ENCODE data around the gene ATP12A.

Gene ATP12A

GRCh38 chr13:24716446-24716845, 36.2 kb downstream of the ATP12A start:
- H3K4me3 ChIP-seq (ENCODE audit: low read depth, low read length) = no peak overlapping the region
- in situ Hi-C loops (cut with HindIII; ENCODE audit: low sequenced_read_pairs) = no loop called here
- no peak for DNase-seq (ENCODE audit: low read depth, low spot score)
- TF ChIP-seq, protein P1, sequence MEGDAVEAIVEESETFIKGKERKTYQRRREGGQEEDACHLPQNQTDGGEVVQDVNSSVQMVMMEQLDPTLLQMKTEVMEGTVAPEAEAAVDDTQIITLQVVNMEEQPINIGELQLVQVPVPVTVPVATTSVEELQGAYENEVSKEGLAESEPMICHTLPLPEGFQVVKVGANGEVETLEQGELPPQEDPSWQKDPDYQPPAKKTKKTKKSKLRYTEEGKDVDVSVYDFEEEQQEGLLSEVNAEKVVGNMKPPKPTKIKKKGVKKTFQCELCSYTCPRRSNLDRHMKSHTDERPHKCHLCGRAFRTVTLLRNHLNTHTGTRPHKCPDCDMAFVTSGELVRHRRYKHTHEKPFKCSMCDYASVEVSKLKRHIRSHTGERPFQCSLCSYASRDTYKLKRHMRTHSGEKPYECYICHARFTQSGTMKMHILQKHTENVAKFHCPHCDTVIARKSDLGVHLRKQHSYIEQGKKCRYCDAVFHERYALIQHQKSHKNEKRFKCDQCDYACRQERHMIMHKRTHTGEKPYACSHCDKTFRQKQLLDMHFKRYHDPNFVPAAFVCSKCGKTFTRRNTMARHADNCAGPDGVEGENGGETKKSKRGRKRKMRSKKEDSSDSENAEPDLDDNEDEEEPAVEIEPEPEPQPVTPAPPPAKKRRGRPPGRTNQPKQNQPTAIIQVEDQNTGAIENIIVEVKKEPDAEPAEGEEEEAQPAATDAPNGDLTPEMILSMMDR (IDR thresholded peaks at IDR 0.05; ENCODE audit: low read depth, low read length) = no peak

DNA sequence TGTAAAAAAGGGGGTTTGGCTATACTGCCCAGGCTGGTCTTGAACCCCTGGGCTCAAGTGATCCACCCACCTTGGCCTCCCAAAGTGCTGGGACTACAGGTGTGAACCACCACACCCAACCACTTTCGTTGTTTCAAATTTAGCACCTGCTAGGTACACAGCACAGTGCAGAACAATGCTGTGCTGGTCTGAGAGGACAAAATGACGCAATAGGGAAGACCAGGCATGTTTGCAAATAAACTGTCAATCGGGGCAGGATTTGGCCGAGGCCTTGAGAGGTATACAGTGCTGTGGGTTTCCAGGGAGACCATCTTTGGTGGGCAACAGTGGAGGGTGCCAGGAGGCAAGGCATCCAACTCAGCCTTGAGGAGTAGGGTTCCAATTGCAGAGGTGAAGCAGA, 37.0 kb downstream of the ATP12A start:
- in situ Hi-C loops (cut with HindIII; ENCODE audit: low sequenced_read_pairs) = no loop called here

DNA sequence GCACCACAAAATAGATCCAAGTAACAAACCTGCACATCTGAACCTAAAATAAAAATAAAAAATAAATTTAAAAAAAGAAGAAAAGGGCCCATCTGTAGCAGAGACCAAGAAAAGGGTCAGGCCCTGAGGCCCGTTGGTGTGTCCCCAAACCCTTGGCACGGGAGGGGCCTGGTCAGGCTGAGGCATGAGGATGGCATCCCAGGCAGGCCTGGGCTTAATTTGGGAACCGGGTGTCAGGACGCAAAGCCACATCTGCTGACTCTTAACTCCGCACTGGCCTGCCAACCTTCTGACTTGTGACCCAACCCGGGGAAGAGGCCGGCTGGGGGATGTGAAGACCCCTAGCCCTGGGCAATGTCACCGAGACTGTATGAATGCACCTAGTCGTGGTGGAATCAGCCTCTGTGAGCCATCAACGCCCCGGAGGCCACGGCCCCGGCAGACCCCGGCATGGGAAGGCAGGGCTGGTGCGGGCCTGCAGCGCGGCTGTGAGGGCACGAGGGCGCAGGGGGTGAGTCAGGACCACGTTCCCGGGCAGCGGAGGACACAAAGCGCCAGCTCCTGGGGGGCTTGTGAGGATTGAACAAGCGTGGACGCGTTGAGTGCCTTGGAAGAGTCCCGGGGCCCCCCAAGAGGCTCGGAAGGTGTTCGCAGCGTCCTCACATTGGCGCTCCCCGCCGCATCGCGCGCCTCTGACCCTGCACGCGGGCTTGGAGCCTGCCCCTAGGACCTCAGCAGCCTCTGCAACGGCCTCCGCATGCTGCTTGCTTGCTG, 38.2 kb downstream of the ATP12A start:
- no peak for DNase-seq (ENCODE audit: low read depth, low spot score)

More for the DNA sequence above, 37.0 kb downstream of the ATP12A start:
- H3K4me3 ChIP-seq (ENCODE audit: low read depth, low read length) = no peak overlapping the region
- no peak for DNase-seq (ENCODE audit: low read depth, low spot score)
- TF ChIP-seq, protein P1 (IDR thresholded peaks at IDR 0.05; ENCODE audit: low read depth, low read length) = no peak

GRCh38 chr13:24719139-24719538, 38.9 kb downstream of the ATP12A start:
- in situ Hi-C loops (cut with HindIII; ENCODE audit: low sequenced_read_pairs) = no loop called here
- no peak for DNase-seq (ENCODE audit: low read depth, low spot score)
- TF ChIP-seq, protein P1 (IDR thresholded peaks at IDR 0.05; ENCODE audit: low read depth, low read length) = no peak

More for the DNA sequence above, 38.2 kb downstream of the ATP12A start:
- no peak overlapping the region for H3K4me3 ChIP-seq (ENCODE audit: low read depth, low read length)
- in situ Hi-C loops (cut with HindIII; ENCODE audit: low sequenced_read_pairs) = no loop called here
- TF ChIP-seq, protein P1 (IDR thresholded peaks at IDR 0.05; ENCODE audit: low read depth, low read length) = no peak

DNA sequence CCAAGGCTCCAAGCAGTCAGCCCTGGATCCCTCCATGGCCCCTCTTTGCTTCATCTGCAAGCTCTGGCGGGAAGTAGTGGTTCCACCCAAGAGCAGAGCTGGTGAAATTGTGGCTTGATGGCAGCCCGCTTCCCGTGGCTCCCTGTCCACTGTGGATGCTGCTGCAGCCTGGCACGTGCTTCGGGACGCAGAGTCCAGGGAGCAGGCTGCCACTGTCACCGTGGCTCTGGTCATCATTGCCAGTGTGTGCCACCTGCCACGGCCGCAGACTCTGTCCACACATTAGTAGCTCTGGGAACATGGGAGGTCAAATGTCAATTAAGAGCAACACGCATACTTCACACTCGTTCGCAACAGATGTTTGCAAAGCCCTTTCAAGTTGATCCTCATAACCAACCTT, 43.0 kb downstream of the ATP12A start:
- in situ Hi-C loops (cut with HindIII; ENCODE audit: low sequenced_read_pairs) = no loop called here
- no peak overlapping the region for H3K4me3 ChIP-seq (ENCODE audit: low read depth, low read length)

More at GRCh38 chr13:24719139-24719538, 38.9 kb downstream of the ATP12A start:
- H3K4me3 ChIP-seq (ENCODE audit: low read depth, low read length) = no peak overlapping the region

DNA sequence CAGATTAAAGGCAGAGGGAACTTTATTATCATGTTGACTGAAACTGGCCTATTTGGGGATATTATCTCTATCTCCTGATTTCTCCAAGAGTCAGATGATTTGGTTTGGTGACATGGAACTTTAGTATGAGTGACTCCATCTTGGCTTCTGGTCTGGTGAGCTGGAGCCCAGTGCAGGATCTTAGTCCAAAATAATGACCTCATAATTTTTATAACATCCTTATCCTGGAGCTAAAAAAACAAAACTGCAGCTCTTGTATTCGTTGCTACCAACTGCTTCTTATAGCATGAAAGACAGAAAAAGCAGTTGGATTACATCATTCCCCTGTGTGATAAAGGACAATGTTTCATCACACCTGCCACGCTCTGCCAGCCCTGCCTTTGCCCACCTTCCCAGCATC, 44.5 kb downstream of the ATP12A start:
- no peak for DNase-seq (ENCODE audit: low read depth, low spot score)
- in situ Hi-C loops (cut with HindIII; ENCODE audit: low sequenced_read_pairs) = no loop called here
- no peak overlapping the region for H3K4me3 ChIP-seq (ENCODE audit: low read depth, low read length)
- TF ChIP-seq, protein P1 (IDR thresholded peaks at IDR 0.05; ENCODE audit: low read depth, low read length) = no peak

More for the DNA sequence above, 43.0 kb downstream of the ATP12A start:
- TF ChIP-seq, protein P1 (IDR thresholded peaks at IDR 0.05; ENCODE audit: low read depth, low read length) = no peak
- DNase-seq (ENCODE audit: low read depth, low spot score) = no peak

Measured in astrocyte of the spinal cord (primary cell).